ENCODE measurements around the gene GCH1. TPM values are rescaled to one million over a fixed set of nuclear protein-coding genes. Genes with fewer than 3 reads are reported as not detected.
"Not testable (repeated sequence)": the region's sequence is repeated elsewhere in the genome, so short reads cannot be mapped to it uniquely, and the experiment has no call there.

GCH1 gene
- total RNA-seq, 1 donor from 2014 or later, result 2.1 TPM

DNA sequence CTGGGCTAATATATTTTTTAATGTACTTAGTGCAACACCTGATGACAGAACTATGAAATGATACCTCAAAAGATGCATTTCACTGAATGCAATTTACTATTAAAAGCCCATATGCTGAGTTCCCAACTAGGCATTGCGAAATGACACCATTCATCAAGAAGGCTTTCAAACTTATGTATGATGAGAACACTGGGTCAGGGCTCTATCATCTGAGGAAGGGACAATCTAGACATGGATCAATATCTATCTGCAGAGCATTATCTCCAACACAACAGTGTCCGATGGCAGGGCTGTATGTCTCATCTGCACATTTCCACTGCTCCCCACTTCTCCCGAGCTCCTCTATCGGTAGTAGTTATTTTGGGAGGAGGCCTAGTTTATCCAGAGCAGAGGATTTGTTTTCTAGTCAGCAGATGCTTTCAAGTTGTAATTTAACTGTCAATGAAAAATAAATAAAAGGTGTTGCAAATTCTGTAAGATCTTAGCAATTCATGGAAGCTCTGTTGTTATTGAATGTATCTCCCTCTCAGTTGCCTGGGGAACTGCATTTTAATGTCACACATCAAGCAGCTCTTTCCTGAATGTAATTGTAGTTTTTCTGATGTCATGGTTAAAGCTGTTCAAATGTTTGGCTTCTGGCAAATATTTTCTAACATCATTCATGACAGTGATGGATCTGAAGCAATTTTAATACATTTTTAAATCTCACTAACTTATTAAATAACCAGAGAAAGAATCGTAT lies 7.4 kb upstream of the GCH1 start:
- DNase-seq (no peak), ATAC-seq (no peak)
- intact Hi-C loops (cut with micrococcal nuclease), result no loop called here

DNA sequence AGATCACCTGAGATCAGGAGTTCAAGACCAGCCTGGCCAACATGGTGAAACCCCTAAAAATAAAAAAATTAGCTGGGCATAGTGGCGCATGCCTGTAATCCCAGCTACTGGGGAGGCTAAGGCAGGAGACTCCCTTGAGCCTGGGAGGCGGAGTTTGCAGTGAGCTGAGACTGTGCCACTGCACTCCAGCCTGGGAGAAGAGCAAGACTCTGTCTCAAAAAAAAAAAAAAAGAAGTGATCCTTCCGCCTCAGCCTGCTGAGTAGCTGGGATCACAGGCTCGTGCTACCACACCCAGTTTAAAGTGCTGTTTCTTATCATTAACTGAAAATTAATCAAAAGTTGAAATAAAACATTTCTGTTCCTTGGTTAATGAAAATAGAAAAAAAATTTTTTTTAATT lies 6.3 kb upstream of the GCH1 start:
- intact Hi-C loops (cut with micrococcal nuclease), result not testable (repeated sequence)

DNA sequence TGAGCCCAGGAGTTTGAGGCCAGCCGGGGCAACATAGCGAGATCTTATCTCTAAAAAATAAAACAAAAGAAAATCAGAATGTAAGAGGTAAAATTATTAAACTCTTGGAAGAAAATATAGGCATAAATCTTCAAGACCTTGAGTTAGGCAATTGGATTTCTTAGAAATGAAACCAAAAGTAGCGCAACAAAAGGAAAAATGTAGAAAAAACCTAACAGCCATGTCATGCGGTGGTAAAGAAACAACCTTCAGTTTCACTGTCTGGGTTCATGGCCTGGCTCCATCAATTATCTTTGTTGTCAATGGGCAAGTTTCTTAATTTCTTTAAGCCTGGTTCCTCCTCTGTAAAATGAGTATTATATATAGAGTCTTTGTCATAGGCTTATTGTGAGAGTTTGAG lies 5.6 kb upstream of the GCH1 start:
- ATAC-seq (no peak), DNase-seq (no peak)
- intact Hi-C loops (cut with micrococcal nuclease), result no loop called here

More for the DNA sequence above, 6.3 kb upstream of the GCH1 start:
- ATAC-seq, DNase-seq: not testable (repeated sequence)

DNA sequence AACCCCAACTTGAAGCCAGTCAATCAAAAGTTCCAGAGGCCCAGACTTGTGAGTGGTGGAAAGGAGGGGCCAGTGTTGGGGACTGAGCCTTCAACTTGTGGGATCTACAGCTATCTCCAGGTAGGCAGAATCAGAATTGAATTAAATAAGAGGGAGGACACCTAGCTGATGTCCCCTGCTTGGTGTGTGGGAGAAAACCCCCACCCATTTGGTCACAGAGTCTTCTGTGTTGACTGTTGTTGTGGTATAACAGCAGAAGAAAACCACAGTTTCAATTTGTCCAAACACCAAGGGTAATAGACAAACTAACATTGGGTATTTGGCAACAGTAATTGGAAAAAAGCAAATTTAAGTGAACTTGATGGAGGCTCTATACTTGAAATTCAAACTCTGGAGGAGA lies 3.4 kb upstream of the GCH1 start:
- intact Hi-C loops (cut with micrococcal nuclease), result no loop called here
- ATAC-seq (no peak), DNase-seq (no peak)

DNA sequence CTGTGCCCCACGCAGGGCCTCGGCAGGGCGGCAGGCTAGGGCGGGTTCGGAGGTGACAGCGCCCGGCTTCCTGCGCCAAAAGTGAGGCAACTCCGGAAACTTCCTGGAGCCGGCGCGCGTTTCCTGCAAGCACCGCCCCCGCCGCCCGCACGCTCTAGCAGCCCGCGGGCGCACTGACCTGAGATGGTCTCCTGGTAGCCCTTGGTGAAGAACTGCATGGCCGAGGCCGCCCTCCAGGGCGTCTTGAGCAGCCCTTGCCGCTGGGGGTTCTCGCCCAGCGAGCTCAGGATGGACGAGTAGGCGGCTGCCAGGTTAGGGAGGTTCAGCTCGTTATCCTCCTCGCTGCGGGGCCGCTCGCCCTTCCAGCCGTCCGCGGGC lies 494 bp downstream of the GCH1 start:
- ATAC-seq, result peak; percentile 75
- intact Hi-C loops (cut with micrococcal nuclease), result no loop called here
- peak; percentile 81 for DNase-seq

DNA sequence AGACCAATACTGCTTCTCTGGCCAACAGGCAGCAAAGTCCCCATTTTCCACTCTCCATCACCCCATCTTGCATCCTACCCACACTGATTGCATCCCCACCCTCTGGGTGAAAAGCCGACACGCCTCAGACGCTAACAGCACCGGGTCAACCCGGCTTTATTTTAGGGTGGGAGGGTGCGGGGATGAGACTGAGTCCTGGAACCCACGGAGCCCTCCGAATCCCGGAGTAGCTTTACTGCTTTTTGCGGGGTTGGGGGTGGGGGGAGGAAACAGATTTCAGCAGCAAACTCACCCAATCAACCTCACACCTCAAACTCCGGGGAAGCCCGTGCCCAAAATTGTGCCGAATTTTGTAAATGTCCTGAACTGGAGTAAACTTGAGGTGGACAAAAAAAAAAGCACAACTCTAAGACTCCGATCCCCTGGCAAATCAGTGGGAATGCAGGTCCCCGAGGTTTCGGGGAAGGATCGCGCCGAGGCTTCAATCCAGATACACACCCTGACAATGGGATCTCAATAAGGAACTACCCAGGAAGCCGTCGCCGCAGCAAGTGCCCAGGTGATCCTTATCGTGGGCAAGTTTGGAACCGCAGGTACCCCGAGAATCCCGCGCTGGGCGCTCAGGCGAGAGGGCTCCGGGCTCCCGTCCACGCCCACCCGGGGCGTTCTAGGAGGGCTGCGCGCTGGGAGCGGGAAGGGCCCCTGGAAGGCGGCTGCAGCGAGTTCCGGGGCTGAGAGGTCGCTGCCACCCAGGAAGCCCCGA lies 1.1 kb downstream of the GCH1 start:
- intact Hi-C loops (cut with micrococcal nuclease), result no loop called here
- DNase-seq, result no peak
- no peak for ATAC-seq

DNA sequence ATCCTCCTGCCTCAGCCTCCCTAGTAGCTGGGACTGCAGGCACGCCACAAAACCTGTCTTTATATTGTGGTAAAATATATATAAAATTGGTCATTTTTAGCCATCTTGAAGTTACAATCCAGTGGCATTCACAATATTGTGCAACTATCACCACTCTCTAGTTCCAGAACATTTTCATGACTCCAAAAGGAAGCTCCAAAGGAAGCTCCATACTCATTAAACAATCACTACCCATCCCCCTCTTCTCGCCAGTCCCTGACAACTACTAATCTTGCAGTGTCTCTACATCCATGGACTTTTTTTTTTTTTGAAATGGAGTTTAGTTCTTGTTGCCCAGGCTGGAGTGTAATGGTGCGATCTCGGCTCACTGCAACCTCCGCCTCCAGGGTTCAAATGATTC lies 3.1 kb downstream of the GCH1 start:
- intact Hi-C loops (cut with micrococcal nuclease), result no loop called here
- ATAC-seq (no peak), DNase-seq (no peak)

DNA sequence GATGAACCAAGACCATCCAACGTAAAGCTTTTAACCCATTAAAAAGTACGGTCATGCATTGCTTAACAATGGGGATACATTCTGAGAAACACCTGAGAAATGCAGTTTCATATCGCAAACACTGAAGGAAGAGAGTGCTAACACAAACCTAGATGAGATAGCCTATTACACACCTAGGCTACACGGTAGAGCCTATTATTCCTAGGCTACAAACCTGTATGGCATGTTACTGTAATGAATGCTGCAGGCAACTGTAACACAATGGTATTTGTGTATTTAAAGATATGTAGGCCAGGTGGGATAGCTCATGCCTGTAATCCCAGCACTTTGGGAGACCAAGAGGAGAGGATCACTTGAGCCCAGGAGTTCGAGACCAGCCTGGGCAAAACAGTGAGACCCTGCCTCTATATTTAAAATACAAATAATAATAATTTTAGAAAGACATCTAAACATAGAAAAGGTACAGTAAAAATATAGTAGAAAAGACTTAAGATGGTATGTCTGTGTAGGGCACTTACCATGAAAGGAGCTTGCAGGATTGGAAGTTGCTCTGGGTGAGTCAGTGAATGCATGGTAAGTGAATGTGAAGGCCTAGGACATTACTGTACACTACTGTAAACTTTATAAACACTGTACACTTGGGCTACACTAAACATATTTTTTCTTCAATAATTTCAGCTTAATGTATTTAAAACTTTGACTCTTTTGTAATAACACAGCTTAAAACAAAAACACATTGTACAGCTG lies 4.6 kb downstream of the GCH1 start:
- ATAC-seq; intact Hi-C loops (cut with micrococcal nuclease): not testable (repeated sequence)

DNA sequence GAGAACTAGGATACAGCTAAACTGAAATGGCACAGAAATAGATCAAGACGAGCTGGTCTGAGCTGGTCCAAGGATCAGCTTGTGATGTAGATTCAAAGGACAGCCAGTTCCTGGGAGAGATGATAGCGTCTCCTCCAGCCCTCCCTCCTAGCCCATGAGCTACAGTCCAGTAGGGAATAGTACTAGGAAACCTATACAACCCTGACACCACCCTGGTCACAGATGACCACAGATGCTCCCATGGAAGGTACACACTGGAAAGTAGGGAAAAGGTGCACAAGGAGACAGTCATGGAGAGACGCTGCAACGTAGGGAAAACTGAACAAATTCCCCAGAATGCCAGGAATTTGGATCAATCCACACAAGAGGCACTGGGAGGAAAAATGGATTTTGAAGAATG lies 6.9 kb downstream of the GCH1 start:
- intact Hi-C loops (cut with micrococcal nuclease), result no loop called here
- ATAC-seq (peak; percentile 22), DNase-seq (no peak)

More for the DNA sequence above, 4.6 kb downstream of the GCH1 start:
- not testable (repeated sequence) for DNase-seq

DNA sequence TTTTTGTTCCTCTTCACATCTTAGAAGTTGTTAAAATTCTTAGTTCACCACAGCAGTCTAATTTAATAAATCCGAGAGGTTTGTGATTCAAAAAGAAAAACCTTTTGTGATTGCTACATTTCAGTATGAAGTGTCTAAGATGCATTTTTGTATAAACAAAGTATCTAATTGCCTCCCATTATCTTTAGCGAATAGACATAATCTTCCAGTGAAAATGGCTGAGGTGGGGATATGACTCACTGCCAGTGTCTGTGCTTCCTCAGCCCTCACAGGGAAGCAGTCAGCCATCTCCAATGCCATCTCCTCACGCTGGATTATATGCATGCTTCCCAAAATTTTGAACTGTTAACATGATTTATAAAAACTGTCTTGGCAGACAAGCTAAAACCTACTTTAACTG lies 7.6 kb downstream of the GCH1 start:
- ATAC-seq (no peak), DNase-seq (no peak)
- intact Hi-C loops (cut with micrococcal nuclease), result no loop called here

DNA sequence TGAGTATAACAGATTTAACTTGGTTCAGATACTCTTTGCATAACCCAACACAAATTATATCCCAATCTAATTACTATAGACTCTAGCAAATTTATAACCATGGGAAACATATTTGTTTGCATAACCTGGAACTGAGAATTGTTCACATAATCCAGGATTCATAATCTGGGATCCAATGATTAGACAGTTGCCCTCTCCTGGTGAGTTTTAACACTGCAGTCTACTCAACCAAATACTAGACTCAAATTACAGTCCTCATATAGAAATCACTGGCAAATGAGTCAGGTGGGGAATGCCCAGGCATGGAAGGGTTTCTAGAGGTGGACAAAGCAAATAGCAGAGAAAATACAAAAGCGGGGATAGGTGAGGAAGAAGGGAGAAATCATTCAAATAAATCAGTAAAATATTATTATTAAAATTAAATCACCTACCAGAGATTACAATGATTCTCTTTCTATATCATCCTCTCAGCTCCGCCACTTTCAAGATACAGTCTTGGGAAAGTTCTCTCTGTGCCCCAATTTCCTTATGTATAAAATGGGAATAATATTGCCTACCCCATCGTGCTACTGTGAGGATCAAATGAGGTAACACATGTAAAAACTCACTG lies 9.4 kb downstream of the GCH1 start:
- ATAC-seq (peak; percentile 41), DNase-seq (no peak)
- intact Hi-C loops (cut with micrococcal nuclease), result no loop called here

DNA sequence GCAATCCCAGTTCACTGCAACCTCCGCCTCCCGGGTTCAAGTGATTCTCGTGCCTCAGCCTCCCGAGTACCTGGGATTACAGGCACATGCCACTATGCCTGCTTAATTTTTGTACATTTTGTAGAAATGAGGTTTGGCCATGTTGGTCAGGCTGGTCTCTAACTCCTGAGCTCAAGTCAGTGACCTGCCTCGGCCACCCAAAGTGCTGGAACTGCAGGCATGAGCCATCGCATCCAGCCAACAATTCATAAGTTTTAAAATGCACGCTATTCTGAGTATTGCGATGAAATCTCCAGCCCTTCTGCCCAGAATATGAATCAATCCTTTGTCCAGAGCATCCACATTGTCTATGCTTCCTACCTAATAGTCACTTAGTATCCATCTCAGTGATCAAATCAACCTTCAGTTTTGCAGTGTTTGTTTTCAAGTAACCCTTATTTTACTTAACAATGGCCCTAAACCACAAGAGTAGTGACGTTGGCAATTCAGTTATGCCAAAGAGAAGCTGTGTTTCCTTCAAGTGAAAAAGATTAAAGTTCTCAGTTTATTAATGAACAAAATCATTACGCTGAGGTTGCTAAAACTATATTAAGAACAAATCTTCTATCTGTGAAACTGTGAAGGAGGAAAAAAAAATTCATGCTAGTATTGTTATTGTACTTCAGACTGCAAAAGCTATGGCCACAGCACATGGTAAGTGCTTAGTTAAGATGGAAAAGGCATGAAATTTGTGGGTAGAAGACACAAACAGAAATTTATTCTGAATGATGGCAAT lies 11.0 kb downstream of the GCH1 start:
- DNase-seq (no peak), ATAC-seq (no peak)
- intact Hi-C loops (cut with micrococcal nuclease), result no loop called here

DNA sequence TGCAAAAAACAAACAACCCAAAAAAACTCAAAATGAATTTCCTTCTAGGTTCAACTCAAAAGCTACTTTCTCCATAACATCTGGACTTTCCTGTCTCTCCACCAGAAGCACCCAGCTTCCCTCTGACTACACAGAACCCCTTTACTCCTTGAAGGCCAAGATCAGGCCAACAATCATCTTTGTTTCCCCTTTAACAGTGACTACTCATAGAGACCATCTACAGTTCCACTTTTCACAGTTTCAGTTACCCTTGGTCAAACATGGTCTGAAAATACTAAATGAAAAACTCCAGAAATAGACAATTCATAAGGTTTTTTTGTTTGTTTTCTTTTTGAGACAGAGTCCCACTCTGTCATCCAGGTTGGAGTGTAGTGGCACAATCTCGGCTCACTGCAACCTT lies 11.8 kb downstream of the GCH1 start:
- intact Hi-C loops (cut with micrococcal nuclease), result no loop called here
- DNase-seq (no peak), ATAC-seq (no peak)

DNA sequence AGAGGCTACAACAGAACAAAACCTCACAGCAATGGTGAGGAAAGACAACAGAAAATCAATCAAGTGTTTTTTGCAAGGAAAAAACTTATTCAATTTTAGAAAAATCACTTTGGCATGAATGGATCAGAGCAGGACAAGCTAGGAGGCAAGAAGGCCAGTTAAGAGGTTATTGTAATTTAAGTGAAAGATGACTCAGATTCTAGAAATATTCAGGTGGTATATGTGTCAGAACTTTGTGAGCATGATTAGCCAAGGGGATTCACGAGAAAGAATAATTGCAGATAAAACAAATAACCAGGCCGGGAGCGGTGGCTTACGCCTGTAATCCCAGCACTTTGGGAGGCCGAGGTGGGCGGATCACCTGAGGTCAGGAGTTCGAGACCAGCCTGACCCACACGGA lies 12.7 kb downstream of the GCH1 start:
- intact Hi-C loops (cut with micrococcal nuclease), result no loop called here
- no peak for ATAC-seq
- DNase-seq, result no peak

DNA sequence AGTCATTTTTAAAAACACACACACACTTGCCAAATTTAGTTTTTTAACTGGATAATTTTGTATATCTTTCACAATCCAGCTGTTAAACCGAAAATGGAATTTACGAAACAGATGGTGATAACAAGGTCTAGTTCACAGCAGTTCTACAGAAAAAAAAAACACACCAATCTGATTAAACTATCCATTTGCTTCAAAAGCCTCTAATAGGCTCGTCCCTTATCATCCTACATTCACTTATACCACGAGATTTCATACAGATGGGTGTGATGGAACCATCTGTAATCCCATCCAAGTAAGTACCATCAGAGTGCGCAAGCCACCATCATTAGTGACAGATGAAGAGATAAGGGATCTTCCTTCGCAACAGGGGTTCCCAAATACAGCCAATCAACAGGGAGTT lies 20.1 kb downstream of the GCH1 start:
- ATAC-seq (peak; percentile 39), DNase-seq (no peak)
- intact Hi-C loops (cut with micrococcal nuclease), result no loop called here

DNA sequence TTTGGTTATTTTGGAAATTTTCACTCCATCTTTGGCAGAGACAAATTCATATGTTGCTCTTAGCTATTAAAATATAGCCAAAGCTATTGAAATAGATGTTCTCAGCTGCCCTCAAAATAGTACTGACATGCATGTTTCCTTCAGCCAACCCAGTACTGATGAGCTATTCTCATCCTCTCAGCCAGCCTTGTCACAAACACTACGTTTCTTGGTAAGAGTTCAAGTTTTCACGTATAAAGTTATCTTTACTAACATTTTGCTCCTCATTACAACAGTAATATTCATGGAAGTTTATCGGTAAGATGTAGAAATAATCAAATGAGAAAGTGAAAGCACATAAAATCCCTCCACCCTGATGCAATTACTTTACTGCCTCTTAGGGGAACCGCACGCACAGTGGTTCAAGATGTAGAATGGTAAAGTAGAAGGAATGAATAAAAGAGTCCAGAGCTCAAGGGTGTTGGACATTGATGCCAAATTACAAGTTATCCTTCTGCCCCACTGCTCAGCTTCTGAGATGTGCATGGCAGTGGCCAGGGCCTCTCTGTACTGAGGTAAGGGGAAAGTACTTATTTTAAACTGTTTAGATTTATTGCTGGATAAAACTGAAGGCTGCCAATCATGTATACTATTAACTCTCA lies 20.7 kb downstream of the GCH1 start:
- ATAC-seq, result peak; percentile 80
- intact Hi-C loops (cut with micrococcal nuclease), result no loop called here
- DNase-seq, result no peak

DNA sequence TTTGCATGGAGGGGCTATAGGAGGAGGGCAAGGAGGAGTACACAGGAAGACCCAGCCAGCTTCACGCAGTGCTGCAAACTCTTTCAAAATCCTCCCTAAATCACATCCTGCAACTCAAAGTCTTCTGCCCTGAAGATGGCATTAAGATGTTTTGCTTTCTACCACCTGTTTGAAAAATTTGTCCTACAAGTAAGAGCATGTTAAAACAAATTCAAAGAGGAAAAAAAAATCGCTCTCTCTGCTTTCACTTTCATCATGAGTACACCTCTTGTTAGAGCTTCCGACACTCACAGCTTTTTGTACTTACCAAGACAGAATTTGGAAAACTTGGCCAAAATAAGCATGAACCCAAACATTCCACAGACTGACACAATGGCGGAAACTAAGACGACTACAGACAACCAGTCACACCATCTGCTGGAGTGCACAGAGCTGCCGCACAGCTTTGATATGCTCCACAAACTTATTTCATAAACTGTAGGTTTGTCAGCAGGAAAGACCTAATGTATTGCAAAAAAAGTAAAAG lies 21.3 kb downstream of the GCH1 start:
- ATAC-seq (peak; percentile 80), DNase-seq (no peak)
- intact Hi-C loops (cut with micrococcal nuclease), result no loop called here

DNA sequence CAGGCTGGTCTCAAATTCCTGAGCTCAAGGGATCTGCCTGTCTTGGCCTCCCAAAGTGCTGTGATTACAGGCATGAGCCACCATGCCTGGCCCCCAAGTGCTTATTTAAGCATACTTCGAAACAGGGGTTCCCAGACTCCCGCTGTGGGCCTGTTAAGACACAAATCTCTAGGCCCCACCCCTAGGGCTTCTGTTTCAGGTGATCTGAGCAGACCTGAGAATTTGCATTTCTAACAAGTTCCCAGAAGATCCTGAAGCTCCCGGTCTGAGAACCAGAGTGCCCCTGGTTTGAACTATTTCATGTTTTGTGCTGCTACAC lies 25.0 kb downstream of the GCH1 start:
- intact Hi-C loops (cut with micrococcal nuclease), result no loop called here
- DNase-seq, result no peak
- no peak for ATAC-seq
